Mammary epithelial cell (primary cell): ENCODE measurements around the gene PRTFDC1.

Experiments
- EZH2 ChIP-seq: IDR thresholded peaks from 2 replicates; pipeline ENCODE4 v1.6.1; 2012; ENCODE audit warnings: low read length, inconsistent platforms, borderline replicate concordance
- TF ChIP-seq, protein P1 (sequence below), 2 donors: IDR thresholded peaks in 1 of 2; conservative IDR thresholded peaks in 1 of 2; 2 replicates each; pipeline ENCODE4 v1.5.1; 2011 to 2012; ENCODE audit warnings: inconsistent platforms in 2 of 2, low read length in 2 of 2, mild to moderate bottlenecking in 2 of 2, control low read depth in 1 of 2, low read depth in 1 of 2; ENCODE audit not compliant: insufficient read depth in 1 of 2; ENCODE audit errors: extremely low read depth in 1 of 2

DNA sequence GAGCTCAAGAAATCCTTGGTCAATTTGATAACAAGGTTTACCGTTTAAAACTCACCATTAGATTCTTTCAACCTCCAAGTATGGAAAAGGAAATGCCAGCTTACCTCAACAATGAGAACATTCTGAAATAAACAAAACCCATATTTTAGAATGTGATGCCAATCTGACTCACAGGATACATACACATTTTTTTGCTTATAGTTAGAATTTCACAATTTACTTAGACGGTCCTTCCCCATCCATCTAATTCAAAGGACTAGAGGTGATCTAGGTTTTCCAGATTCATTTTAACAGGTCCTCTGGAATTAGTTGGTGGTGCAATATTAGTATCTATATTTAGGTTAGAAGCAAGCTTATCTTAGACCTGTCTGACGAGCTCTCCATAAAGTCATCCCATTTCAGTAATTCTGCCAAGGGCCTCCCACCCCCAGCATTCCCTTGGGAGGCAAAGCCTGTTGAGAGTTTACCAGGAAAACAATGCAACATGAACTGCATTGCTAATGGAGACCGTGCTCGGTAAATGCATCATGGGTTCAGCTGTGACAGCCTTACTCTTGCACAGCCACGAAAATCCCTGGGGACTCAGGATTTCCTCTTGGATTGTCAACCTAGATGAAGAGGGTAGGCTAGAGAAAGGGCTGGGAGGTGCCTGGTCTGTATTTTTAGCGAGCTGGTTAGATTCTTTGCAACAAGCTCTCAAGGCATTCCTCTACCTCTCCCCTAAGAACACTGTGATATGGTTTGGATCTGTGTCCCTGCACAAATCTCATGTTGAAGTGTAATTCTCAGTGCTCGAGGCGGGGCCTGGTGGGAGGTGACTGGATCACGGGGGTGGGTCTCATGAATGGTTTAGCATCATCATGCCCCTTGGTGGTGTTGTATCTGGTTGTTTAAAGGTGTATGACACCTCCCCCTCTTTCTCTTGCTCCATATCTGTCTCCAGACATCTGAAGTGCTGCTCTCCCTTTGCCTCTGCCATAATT is 93.8 kb downstream of the PRTFDC1 start:
- TF ChIP-seq, protein P1, sequence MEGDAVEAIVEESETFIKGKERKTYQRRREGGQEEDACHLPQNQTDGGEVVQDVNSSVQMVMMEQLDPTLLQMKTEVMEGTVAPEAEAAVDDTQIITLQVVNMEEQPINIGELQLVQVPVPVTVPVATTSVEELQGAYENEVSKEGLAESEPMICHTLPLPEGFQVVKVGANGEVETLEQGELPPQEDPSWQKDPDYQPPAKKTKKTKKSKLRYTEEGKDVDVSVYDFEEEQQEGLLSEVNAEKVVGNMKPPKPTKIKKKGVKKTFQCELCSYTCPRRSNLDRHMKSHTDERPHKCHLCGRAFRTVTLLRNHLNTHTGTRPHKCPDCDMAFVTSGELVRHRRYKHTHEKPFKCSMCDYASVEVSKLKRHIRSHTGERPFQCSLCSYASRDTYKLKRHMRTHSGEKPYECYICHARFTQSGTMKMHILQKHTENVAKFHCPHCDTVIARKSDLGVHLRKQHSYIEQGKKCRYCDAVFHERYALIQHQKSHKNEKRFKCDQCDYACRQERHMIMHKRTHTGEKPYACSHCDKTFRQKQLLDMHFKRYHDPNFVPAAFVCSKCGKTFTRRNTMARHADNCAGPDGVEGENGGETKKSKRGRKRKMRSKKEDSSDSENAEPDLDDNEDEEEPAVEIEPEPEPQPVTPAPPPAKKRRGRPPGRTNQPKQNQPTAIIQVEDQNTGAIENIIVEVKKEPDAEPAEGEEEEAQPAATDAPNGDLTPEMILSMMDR (conservative IDR thresholded peaks at IDR 0.05 in 1 of 2, IDR thresholded peaks at IDR 0.05 in 1 of 2; ENCODE audit: extremely low read depth in 1 of 2, insufficient read depth in 1 of 2, low read depth in 1 of 2, low read length in 2 of 2) = no peak
- no peak for TF ChIP-seq EZH2
